Measurements from ENCODE around the gene CCSER2.
A peak's percentile ranks its signal among the peaks of the same experiment; 100 is the strongest.

CCSER2 gene

GRCh38 chr10:84358743-84359142 lies 30.4 kb downstream of the CCSER2 start:
- WGBS (ENCODE audit: insufficient coverage, insufficient read length) = no CpG with 5 or more reads among the region's 1 CpG
- H3K27me3 ChIP-seq (ENCODE audit: control insufficient read depth, insufficient read depth, low read length) = no peaks in the 10 kb centered on the region
- no peaks in the 10 kb centered on the region for H3K9me3 ChIP-seq (ENCODE audit: control insufficient read depth, insufficient read depth, low read length)
- DNase-seq (ENCODE audit: low read depth, low spot score) = no peak
- no peak overlapping the region for H3K4me3 ChIP-seq (ENCODE audit: low read length)
- no peaks in the 10 kb centered on the region for H3K36me3 ChIP-seq (ENCODE audit: control insufficient read depth, insufficient read depth, low read length)
- no peak overlapping the region for H3K27ac ChIP-seq (ENCODE audit: low read length)
- H3K4me1 ChIP-seq (ENCODE audit: control insufficient read depth, insufficient read depth, low read length) = peaks cover 1% of the 10 kb centered on the region

- WGBS (ENCODE audit: insufficient coverage, insufficient read length) = no CpG with 5 or more reads among the region's 6 CpGs
Measured at GRCh38 chr10:84360637-84361365, 32.4 kb downstream of the CCSER2 start.

GRCh38 chr10:84365335-84365881 lies 37.0 kb downstream of the CCSER2 start:
- Histone ChIP-seq H3K27ac (ENCODE audit: low read length) (no peak overlapping the region), H3K9me3 (ENCODE audit: control insufficient read depth, insufficient read depth, low read length) (no peaks in the 10 kb centered on the region), H3K27me3 (ENCODE audit: control insufficient read depth, insufficient read depth, low read length) (no peaks in the 10 kb centered on the region), H3K36me3 (ENCODE audit: control insufficient read depth, insufficient read depth, low read length) (no peaks in the 10 kb centered on the region), H3K4me3 (ENCODE audit: low read length) (no peak overlapping the region), H3K4me1 (ENCODE audit: control insufficient read depth, insufficient read depth, low read length) (no peaks in the 10 kb centered on the region)
- WGBS (ENCODE audit: insufficient coverage, insufficient read length) = no CpG with 5 or more reads among the region's 5 CpGs
- no peak for DNase-seq (ENCODE audit: low read depth, low spot score)

More at GRCh38 chr10:84360637-84361365, 32.4 kb downstream of the CCSER2 start:
- Histone ChIP-seq H3K27ac (ENCODE audit: low read length) (no peak overlapping the region), H3K4me3 (ENCODE audit: low read length) (no peak overlapping the region), H3K4me1 (ENCODE audit: control insufficient read depth, insufficient read depth, low read length) (no peaks in the 10 kb centered on the region), H3K36me3 (ENCODE audit: control insufficient read depth, insufficient read depth, low read length) (no peaks in the 10 kb centered on the region), H3K9me3 (ENCODE audit: control insufficient read depth, insufficient read depth, low read length) (no peaks in the 10 kb centered on the region), H3K27me3 (ENCODE audit: control insufficient read depth, insufficient read depth, low read length) (no peaks in the 10 kb centered on the region)
- no peak for DNase-seq (ENCODE audit: low read depth, low spot score)

GRCh38 chr10:84366041-84366440 lies 37.7 kb downstream of the CCSER2 start:
- Histone ChIP-seq H3K9me3 (ENCODE audit: control insufficient read depth, insufficient read depth, low read length) (no peaks in the 10 kb centered on the region), H3K27ac (ENCODE audit: low read length) (no peak overlapping the region), H3K4me3 (ENCODE audit: low read length) (no peak overlapping the region), H3K36me3 (ENCODE audit: control insufficient read depth, insufficient read depth, low read length) (no peaks in the 10 kb centered on the region), H3K27me3 (ENCODE audit: control insufficient read depth, insufficient read depth, low read length) (no peaks in the 10 kb centered on the region), H3K4me1 (ENCODE audit: control insufficient read depth, insufficient read depth, low read length) (no peaks in the 10 kb centered on the region)
- WGBS (ENCODE audit: insufficient coverage, insufficient read length) = no CpG with 5 or more reads among the region's 4 CpGs
- no peak for DNase-seq (ENCODE audit: low read depth, low spot score)

GRCh38 chr10:84367256-84367655 lies 38.9 kb downstream of the CCSER2 start:
- Histone ChIP-seq H3K27me3 (ENCODE audit: control insufficient read depth, insufficient read depth, low read length) (no peaks in the 10 kb centered on the region), H3K9me3 (ENCODE audit: control insufficient read depth, insufficient read depth, low read length) (no peaks in the 10 kb centered on the region), H3K4me3 (ENCODE audit: low read length) (no peak overlapping the region), H3K27ac (ENCODE audit: low read length) (no peak overlapping the region), H3K36me3 (ENCODE audit: control insufficient read depth, insufficient read depth, low read length) (no peaks in the 10 kb centered on the region), H3K4me1 (ENCODE audit: control insufficient read depth, insufficient read depth, low read length) (no peaks in the 10 kb centered on the region)
- WGBS (ENCODE audit: insufficient coverage, insufficient read length) = no CpG with 5 or more reads among the region's 6 CpGs
- no peak for DNase-seq (ENCODE audit: low read depth, low spot score)

GRCh38 chr10:84368828-84369227 lies 40.4 kb downstream of the CCSER2 start:
- Histone ChIP-seq H3K36me3 (ENCODE audit: control insufficient read depth, insufficient read depth, low read length) (no peaks in the 10 kb centered on the region), H3K4me3 (ENCODE audit: low read length) (no peak overlapping the region), H3K9me3 (ENCODE audit: control insufficient read depth, insufficient read depth, low read length) (no peaks in the 10 kb centered on the region), H3K27ac (ENCODE audit: low read length) (no peak overlapping the region), H3K27me3 (ENCODE audit: control insufficient read depth, insufficient read depth, low read length) (no peaks in the 10 kb centered on the region), H3K4me1 (ENCODE audit: control insufficient read depth, insufficient read depth, low read length) (no peaks in the 10 kb centered on the region)
- DNase-seq (ENCODE audit: low read depth, low spot score) = no peak
- WGBS (ENCODE audit: insufficient coverage, insufficient read length) = no CpG with 5 or more reads among the region's 1 CpG

- no peak overlapping the region for H3K4me3 ChIP-seq (ENCODE audit: low read length)
- no peaks in the 10 kb centered on the region for H3K4me1 ChIP-seq (ENCODE audit: control insufficient read depth, insufficient read depth, low read length)
- DNase-seq (ENCODE audit: low read depth, low spot score) = no peak
- no CpG with 5 or more reads among the region's 1 CpG for WGBS (ENCODE audit: insufficient coverage, insufficient read length)
- H3K27me3 ChIP-seq (ENCODE audit: control insufficient read depth, insufficient read depth, low read length) = no peaks in the 10 kb centered on the region
- no peaks in the 10 kb centered on the region for H3K36me3 ChIP-seq (ENCODE audit: control insufficient read depth, insufficient read depth, low read length)
- H3K9me3 ChIP-seq (ENCODE audit: control insufficient read depth, insufficient read depth, low read length) = no peaks in the 10 kb centered on the region
- no peak overlapping the region for H3K27ac ChIP-seq (ENCODE audit: low read length)
Measured at GRCh38 chr10:84370283-84370682, 41.9 kb downstream of the CCSER2 start.

- Histone ChIP-seq H3K4me1 (ENCODE audit: control insufficient read depth, insufficient read depth, low read length) (no peaks in the 10 kb centered on the region), H3K36me3 (ENCODE audit: control insufficient read depth, insufficient read depth, low read length) (no peaks in the 10 kb centered on the region), H3K4me3 (ENCODE audit: low read length) (no peak overlapping the region), H3K27me3 (ENCODE audit: control insufficient read depth, insufficient read depth, low read length) (no peaks in the 10 kb centered on the region), H3K27ac (ENCODE audit: low read length) (no peak overlapping the region), H3K9me3 (ENCODE audit: control insufficient read depth, insufficient read depth, low read length) (no peaks in the 10 kb centered on the region)
- WGBS (ENCODE audit: insufficient coverage, insufficient read length) = no CpG with 5 or more reads among the region's 2 CpGs
- no peak for DNase-seq (ENCODE audit: low read depth, low spot score)
Measured at GRCh38 chr10:84371944-84372343, 43.6 kb downstream of the CCSER2 start.

GRCh38 chr10:84373000-84373399 lies 44.6 kb downstream of the CCSER2 start:
- Histone ChIP-seq H3K4me1 (ENCODE audit: control insufficient read depth, insufficient read depth, low read length) (no peaks in the 10 kb centered on the region), H3K36me3 (ENCODE audit: control insufficient read depth, insufficient read depth, low read length) (no peaks in the 10 kb centered on the region), H3K9me3 (ENCODE audit: control insufficient read depth, insufficient read depth, low read length) (no peaks in the 10 kb centered on the region), H3K4me3 (ENCODE audit: low read length) (no peak overlapping the region), H3K27me3 (ENCODE audit: control insufficient read depth, insufficient read depth, low read length) (no peaks in the 10 kb centered on the region), H3K27ac (ENCODE audit: low read length) (no peak overlapping the region)
- no peak for DNase-seq (ENCODE audit: low read depth, low spot score)
- WGBS (ENCODE audit: insufficient coverage, insufficient read length) = no CpG with 5 or more reads among the region's 2 CpGs

- Histone ChIP-seq H3K4me1 (ENCODE audit: control insufficient read depth, insufficient read depth, low read length) (no peaks in the 10 kb centered on the region), H3K27me3 (ENCODE audit: control insufficient read depth, insufficient read depth, low read length) (no peaks in the 10 kb centered on the region), H3K27ac (ENCODE audit: low read length) (no peak overlapping the region), H3K4me3 (ENCODE audit: low read length) (no peak overlapping the region), H3K9me3 (ENCODE audit: control insufficient read depth, insufficient read depth, low read length) (no peaks in the 10 kb centered on the region), H3K36me3 (ENCODE audit: control insufficient read depth, insufficient read depth, low read length) (no peaks in the 10 kb centered on the region)
- no CpG with 5 or more reads among the region's 2 CpGs for WGBS (ENCODE audit: insufficient coverage, insufficient read length)
- no peak for DNase-seq (ENCODE audit: low read depth, low spot score)
Measured at GRCh38 chr10:84374455-84374854, 46.1 kb downstream of the CCSER2 start.

GRCh38 chr10:84375011-84375410 lies 46.6 kb downstream of the CCSER2 start:
- DNase-seq (ENCODE audit: low read depth, low spot score) = peak; percentile 37
- H3K9me3 ChIP-seq (ENCODE audit: control insufficient read depth, insufficient read depth, low read length) = no peaks in the 10 kb centered on the region
- no peaks in the 10 kb centered on the region for H3K4me1 ChIP-seq (ENCODE audit: control insufficient read depth, insufficient read depth, low read length)
- H3K36me3 ChIP-seq (ENCODE audit: control insufficient read depth, insufficient read depth, low read length) = no peaks in the 10 kb centered on the region
- no peak overlapping the region for H3K27ac ChIP-seq (ENCODE audit: low read length)
- H3K27me3 ChIP-seq (ENCODE audit: control insufficient read depth, insufficient read depth, low read length) = no peaks in the 10 kb centered on the region
- H3K4me3 ChIP-seq (ENCODE audit: low read length) = no peak overlapping the region

Measured in iPS DF 6.9 (cell line).